Nephron (organoid): Measurements from ENCODE around the gene LACRT.
"Not testable (repeated sequence)": the region's sequence is repeated elsewhere in the genome, so short reads cannot be mapped to it uniquely, and the experiment has no call there.

Experiments used
- H3K27ac Mint-ChIP-seq, 3 experiments: 2 replicates each; pipeline ENCODE4 v1.8.0; 2020; ENCODE audit warnings: mixed read lengths in 3 of 3, mild to moderate bottlenecking in 2 of 3, moderate library complexity in 1 of 3
- H3K27me3 Mint-ChIP-seq: 2 replicates; pipeline ENCODE4 v1.8.0; 2021; ENCODE audit warnings: low read depth, mild to moderate bottlenecking, moderate library complexity, mixed read lengths
- H3K36me3 Mint-ChIP-seq: 2 replicates; pipeline ENCODE4 v1.8.0; 2020; ENCODE audit warnings: low read depth, mixed read lengths
- H3K4me1 Mint-ChIP-seq: 2 replicates; pipeline ENCODE4 v1.8.0; 2020; ENCODE audit warnings: mixed read lengths
- H3K4me3 Mint-ChIP-seq, 3 experiments: 2 replicates each; pipeline ENCODE4 v1.8.0; 2020; ENCODE audit warnings: mild to moderate bottlenecking in 3 of 3, mixed read lengths in 3 of 3, moderate library complexity in 2 of 3
- H3K9me3 Mint-ChIP-seq: 2 replicates; pipeline ENCODE4 v1.8.0; 2020; ENCODE audit warnings: mixed read lengths
- TF ChIP-seq, protein P1 (sequence below), 3 experiments: fragments of 200-600 bp; sonication (generic); IDR thresholded peaks; one replicate each; pipeline ENCODE4 v1.5.0; 2021; ENCODE audit warnings: antibody characterized with exemption in 3 of 3; ENCODE audit not compliant: unreplicated experiment in 3 of 3

LACRT gene

DNA sequence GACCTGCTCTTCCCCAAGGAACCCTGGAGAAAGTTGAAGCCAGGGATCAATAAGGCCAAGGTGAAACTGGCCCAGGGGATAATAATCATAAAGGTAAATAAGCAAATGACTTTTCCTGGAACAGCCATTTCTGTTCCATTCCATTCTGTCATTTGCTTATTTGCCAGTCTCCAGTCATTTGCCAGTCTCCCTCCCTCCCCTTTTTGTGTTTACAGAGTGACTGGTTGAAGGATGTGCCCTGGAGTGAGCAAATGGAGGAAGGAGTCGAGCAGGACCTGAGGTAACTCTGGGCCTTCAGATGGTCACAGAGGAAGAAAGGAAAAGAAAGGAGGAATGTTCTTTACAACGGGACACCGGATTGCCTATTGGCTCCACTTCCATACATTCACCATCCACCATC is 31.3 kb upstream of the LACRT start:
- Mint-ChIP-seq H3K9me3 (no peaks in the 10 kb centered on the region), H3K36me3 (no peaks in the 10 kb centered on the region), H3K27me3 (no peaks in the 10 kb centered on the region), H3K4me3 (no peak overlapping the region), H3K27ac (no peak overlapping the region), H3K4me1 (peaks cover 6% of the 10 kb centered on the region)
- TF ChIP-seq, protein P1, sequence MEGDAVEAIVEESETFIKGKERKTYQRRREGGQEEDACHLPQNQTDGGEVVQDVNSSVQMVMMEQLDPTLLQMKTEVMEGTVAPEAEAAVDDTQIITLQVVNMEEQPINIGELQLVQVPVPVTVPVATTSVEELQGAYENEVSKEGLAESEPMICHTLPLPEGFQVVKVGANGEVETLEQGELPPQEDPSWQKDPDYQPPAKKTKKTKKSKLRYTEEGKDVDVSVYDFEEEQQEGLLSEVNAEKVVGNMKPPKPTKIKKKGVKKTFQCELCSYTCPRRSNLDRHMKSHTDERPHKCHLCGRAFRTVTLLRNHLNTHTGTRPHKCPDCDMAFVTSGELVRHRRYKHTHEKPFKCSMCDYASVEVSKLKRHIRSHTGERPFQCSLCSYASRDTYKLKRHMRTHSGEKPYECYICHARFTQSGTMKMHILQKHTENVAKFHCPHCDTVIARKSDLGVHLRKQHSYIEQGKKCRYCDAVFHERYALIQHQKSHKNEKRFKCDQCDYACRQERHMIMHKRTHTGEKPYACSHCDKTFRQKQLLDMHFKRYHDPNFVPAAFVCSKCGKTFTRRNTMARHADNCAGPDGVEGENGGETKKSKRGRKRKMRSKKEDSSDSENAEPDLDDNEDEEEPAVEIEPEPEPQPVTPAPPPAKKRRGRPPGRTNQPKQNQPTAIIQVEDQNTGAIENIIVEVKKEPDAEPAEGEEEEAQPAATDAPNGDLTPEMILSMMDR (IDR thresholded peaks at IDR 0.05; ENCODE audit: unreplicated experiment in 3 of 3): no peak

DNA sequence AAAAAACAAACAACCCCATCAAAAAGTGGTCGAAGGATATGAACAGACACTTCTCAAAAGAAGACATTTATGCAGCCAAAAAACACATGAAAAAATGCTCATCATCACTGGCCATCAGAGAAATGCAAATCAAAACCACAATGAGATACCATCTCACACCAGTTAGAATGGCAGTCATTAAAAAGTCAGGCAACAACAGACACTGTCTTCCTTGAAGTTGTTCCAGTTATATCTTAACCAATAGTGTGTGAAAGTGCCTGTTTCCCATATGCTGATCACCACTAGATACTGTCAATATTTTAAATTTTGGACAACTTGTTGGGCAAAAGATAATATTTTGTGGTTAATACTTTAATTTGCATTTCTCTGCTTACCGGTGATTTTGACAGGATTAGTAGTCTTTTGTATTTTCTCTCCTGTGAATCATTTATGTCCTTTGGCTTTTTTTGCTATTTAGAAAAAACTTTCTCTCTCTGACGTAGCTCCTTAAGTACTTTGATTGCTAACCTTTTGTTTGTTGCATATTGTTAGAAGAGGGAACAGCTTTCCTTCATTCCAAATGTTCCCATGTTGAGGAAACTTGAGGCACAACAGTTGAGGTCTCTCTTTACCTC is 30.4 kb upstream of the LACRT start:
- H3K4me3 Mint-ChIP-seq, H3K9me3 Mint-ChIP-seq, H3K4me1 Mint-ChIP-seq, H3K27ac Mint-ChIP-seq, H3K27me3 Mint-ChIP-seq, H3K36me3 Mint-ChIP-seq: not testable (repeated sequence)

DNA sequence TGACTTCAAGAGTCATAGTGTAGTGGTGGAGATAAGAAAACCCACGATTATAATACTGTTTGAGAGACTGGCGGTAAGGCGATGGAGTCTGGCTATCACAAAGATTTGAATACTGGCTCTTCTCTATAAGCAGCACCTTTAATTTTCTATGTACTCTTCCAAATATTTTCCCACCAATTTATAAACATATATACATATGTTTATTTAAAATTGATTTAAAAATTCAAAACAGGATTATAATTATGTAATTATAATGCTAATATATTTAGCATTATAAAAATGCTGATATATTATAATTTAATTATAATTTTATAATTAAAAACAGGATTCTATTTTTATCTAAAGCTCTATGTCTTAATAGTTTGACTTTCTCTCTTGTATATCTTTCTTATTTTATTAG is 28.9 kb upstream of the LACRT start:
- no peaks in the 10 kb centered on the region for H3K9me3 Mint-ChIP-seq
- H3K4me1 Mint-ChIP-seq: peaks cover 6% of the 10 kb centered on the region
- H3K27ac Mint-ChIP-seq: no peak overlapping the region
- H3K4me3 Mint-ChIP-seq: no peak overlapping the region
- H3K36me3 Mint-ChIP-seq: no peaks in the 10 kb centered on the region
- TF ChIP-seq, protein P1 (IDR thresholded peaks at IDR 0.05; ENCODE audit: unreplicated experiment in 3 of 3): no peak
- H3K27me3 Mint-ChIP-seq: no peaks in the 10 kb centered on the region

DNA sequence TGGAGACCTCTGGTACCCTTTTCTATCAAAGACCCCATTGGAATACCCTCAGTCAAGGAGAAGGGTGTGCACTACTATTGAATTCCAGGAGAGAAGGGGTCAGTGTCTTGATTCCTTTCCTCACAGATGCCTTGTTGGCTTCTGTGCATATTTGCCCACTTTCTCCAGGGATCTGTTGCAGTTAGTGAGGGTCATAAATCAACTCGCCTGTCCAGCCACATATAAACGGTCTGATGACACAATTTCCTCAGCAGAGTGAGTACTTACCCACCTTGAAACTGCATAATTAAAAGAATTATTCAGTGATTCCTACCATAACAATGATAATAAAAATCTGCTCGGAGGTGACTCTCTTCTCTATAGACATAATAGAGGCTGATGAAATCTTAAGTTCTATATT is 27.3 kb upstream of the LACRT start:
- no peaks in the 10 kb centered on the region for H3K36me3 Mint-ChIP-seq
- H3K27me3 Mint-ChIP-seq: no peaks in the 10 kb centered on the region
- TF ChIP-seq, protein P1 (IDR thresholded peaks at IDR 0.05; ENCODE audit: unreplicated experiment in 3 of 3): no peak
- H3K27ac Mint-ChIP-seq: no peak overlapping the region
- peaks cover 3% of the 10 kb centered on the region for H3K4me1 Mint-ChIP-seq
- no peak overlapping the region for H3K4me3 Mint-ChIP-seq
- H3K9me3 Mint-ChIP-seq: no peaks in the 10 kb centered on the region

DNA sequence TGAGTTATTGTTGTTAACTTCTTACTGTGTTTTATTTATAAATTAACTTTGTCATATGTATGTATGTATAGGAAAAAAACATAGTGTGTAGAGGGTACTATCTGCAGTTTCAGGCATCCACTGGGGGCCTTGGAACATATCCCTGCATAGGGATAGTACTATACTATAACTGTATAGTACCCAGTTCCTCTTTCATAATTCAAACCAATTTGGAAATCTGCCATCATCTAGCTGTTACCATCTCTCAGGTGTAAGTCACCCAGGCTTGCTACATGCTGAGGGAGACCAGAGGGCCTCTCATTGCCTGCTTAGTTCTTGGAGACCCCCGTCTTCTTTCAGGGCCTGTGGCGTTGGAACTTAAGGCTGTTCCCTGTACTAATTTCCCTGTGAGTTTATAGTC is 26.4 kb upstream of the LACRT start:
- H3K4me3 Mint-ChIP-seq: no peak overlapping the region
- no peaks in the 10 kb centered on the region for H3K4me1 Mint-ChIP-seq
- no peak overlapping the region for H3K27ac Mint-ChIP-seq
- H3K27me3 Mint-ChIP-seq: no peaks in the 10 kb centered on the region
- TF ChIP-seq, protein P1 (IDR thresholded peaks at IDR 0.05; ENCODE audit: unreplicated experiment in 3 of 3): no peak
- H3K36me3 Mint-ChIP-seq: no peaks in the 10 kb centered on the region
- no peaks in the 10 kb centered on the region for H3K9me3 Mint-ChIP-seq

DNA sequence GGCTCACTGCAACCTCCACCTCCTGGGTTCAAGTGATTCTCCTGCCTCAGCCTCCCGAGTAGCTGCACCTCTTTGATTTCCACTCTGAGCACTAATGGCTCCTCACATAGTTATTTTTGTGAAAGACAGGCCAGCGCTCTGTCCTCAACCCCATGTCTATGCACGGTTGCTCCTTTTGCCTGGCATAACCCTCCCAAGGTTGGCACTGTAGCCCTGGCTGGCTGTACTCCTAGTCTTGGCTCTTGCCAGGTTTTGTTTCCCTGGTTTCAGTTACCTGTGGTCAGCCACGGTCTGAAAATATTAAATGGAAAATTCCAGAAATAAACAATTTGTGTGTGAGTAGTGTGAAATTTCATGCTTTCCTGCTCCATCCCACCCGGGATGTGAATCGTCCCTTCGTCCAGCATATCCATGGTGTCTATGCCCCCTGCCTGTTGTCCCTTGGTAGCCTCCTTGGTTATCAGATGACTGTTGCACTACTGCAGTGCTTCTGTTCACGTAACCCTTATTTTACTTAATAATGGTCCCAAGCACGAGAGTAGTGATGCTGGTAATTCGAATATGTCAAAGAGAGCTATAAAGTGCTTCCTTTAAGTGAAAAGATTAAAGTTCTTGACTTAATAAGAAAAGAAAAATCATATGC is 25.7 kb upstream of the LACRT start:
- H3K9me3 Mint-ChIP-seq: no peaks in the 10 kb centered on the region
- no peaks in the 10 kb centered on the region for H3K27me3 Mint-ChIP-seq

More for the DNA sequence above, 25.7 kb upstream of the LACRT start:
- TF ChIP-seq, protein P1 (IDR thresholded peaks at IDR 0.05; ENCODE audit: unreplicated experiment in 3 of 3): no peak
- Mint-ChIP-seq H3K4me3 (no peak overlapping the region), H3K4me1 (no peaks in the 10 kb centered on the region), H3K36me3 (no peaks in the 10 kb centered on the region), H3K27ac (no peak overlapping the region)
